ENCODE results near the gene P2RY14. TPM values are rescaled to one million over a fixed set of nuclear protein-coding genes. Genes with fewer than 3 reads are reported as not detected.
"Not testable (repeated sequence)": the region's sequence is repeated elsewhere in the genome, so short reads cannot be mapped to it uniquely, and the experiment has no call there.

The P2RY14 gene
- total RNA-seq, 1 experiment from 2014 or later = not detected

GRCh38 chr3:151262871-151263525 is 15.3 kb downstream of the P2RY14 start:
- no peak for DNase-seq (ENCODE audit: low spot score)

GRCh38 chr3:151259664-151260063 is 18.7 kb downstream of the P2RY14 start:
- no peak for DNase-seq (ENCODE audit: low spot score)

- no peak for DNase-seq (ENCODE audit: low spot score)
Observed at GRCh38 chr3:151256749-151257148, 21.6 kb downstream of the P2RY14 start.

- DNase-seq (ENCODE audit: low spot score) = no peak
Observed at GRCh38 chr3:151248772-151249337, 29.5 kb downstream of the P2RY14 start.

GRCh38 chr3:151242006-151242405 is 36.3 kb downstream of the P2RY14 start:
- not testable (repeated sequence) for DNase-seq (ENCODE audit: low spot score)

- DNase-seq (ENCODE audit: low spot score) = no peak
Observed at GRCh38 chr3:151236736-151237135, 41.6 kb downstream of the P2RY14 start.

GRCh38 chr3:151236316-151236715 is 42.0 kb downstream of the P2RY14 start:
- no peak for DNase-seq (ENCODE audit: low spot score)

GRCh38 chr3:151234825-151235224 is 43.5 kb downstream of the P2RY14 start:
- no peak for DNase-seq (ENCODE audit: low spot score)

- no peak for DNase-seq (ENCODE audit: low spot score)
Observed at GRCh38 chr3:151232991-151233390, 45.4 kb downstream of the P2RY14 start.

- DNase-seq (ENCODE audit: low spot score) = not testable (repeated sequence)
Observed at GRCh38 chr3:151232403-151232802, 45.9 kb downstream of the P2RY14 start.

- no peak for DNase-seq (ENCODE audit: low spot score)
Observed at GRCh38 chr3:151230646-151231045, 47.7 kb downstream of the P2RY14 start.

GRCh38 chr3:151228666-151229040 is 49.7 kb downstream of the P2RY14 start:
- DNase-seq (ENCODE audit: low spot score) = peak; percentile 18

- DNase-seq (ENCODE audit: low spot score) = peak; percentile 78
Observed at GRCh38 chr3:151227807-151228665, 50.3 kb downstream of the P2RY14 start.

- DNase-seq (ENCODE audit: low spot score) = peak; percentile 10
Observed at GRCh38 chr3:151227266-151227806, 51.0 kb downstream of the P2RY14 start.

- DNase-seq (ENCODE audit: low spot score) = no peak
Observed at GRCh38 chr3:151226825-151227224, 51.5 kb downstream of the P2RY14 start.

- DNase-seq (ENCODE audit: low spot score) = peak; percentile 39
Observed at GRCh38 chr3:151226088-151226563, 52.2 kb downstream of the P2RY14 start.

GRCh38 chr3:151225040-151225975 is 53.0 kb downstream of the P2RY14 start:
- DNase-seq (ENCODE audit: low spot score) = no peak

GRCh38 chr3:151224268-151224866 is 54.0 kb downstream of the P2RY14 start:
- no peak for DNase-seq (ENCODE audit: low spot score)

GRCh38 chr3:151219056-151219455 is 59.3 kb downstream of the P2RY14 start:
- no peak for DNase-seq (ENCODE audit: low spot score)

- no peak for DNase-seq (ENCODE audit: low spot score)
Observed at GRCh38 chr3:151218136-151218535, 60.2 kb downstream of the P2RY14 start.
